ENCODE measurements around the gene TBKBP1. TPM values are rescaled to one million over a fixed set of nuclear protein-coding genes. Genes with fewer than 3 reads are reported as not detected.

Gene TBKBP1
- total and polyA plus RNA-seq, 9 donors, result 14.4 to 37.8 (median 30.0) TPM

GRCh38 chr17:47654991-47655390 lies 39.0 kb upstream of the TBKBP1 start:
- no peak overlapping the region for H3K4me3 ChIP-seq (ENCODE audit: low read length)
- H3K27me3 ChIP-seq (ENCODE audit: control insufficient read depth, insufficient read depth, low read length), result no peaks in the 10 kb centered on the region
- peaks cover 66% of the 10 kb centered on the region for H3K36me3 ChIP-seq (ENCODE audit: control insufficient read depth, insufficient read depth, low read length)
- H3K9me3 ChIP-seq (replicated peaks; ENCODE audit: control insufficient read depth, low read depth, low read length), result no peaks in the 10 kb centered on the region
- DNase-seq, result no peak
- H3K27ac ChIP-seq (ENCODE audit: low read length), result no peak overlapping the region
- 47% methylated on average over 3 of the region's 6 CpGs for WGBS (ENCODE audit: insufficient coverage)
- peaks cover 5% of the 10 kb centered on the region for H3K4me1 ChIP-seq (ENCODE audit: control insufficient read depth, insufficient read depth, low read length)

- Histone ChIP-seq H3K27me3 (ENCODE audit: control insufficient read depth, insufficient read depth, low read length) (no peaks in the 10 kb centered on the region), H3K36me3 (ENCODE audit: control insufficient read depth, insufficient read depth, low read length) (peaks cover 76% of the 10 kb centered on the region), H3K9me3 (replicated peaks; ENCODE audit: control insufficient read depth, low read depth, low read length) (no peaks in the 10 kb centered on the region), H3K27ac (ENCODE audit: low read length) (no peak overlapping the region), H3K4me1 (ENCODE audit: control insufficient read depth, insufficient read depth, low read length) (no peaks in the 10 kb centered on the region), H3K4me3 (ENCODE audit: low read length) (no peak overlapping the region)
- no CpG with 5 or more reads among the region's 6 CpGs for WGBS (ENCODE audit: insufficient coverage)
- peak; percentile 43 for DNase-seq
Measured at GRCh38 chr17:47660064-47660492, 33.9 kb upstream of the TBKBP1 start.

- H3K4me1 ChIP-seq (ENCODE audit: control insufficient read depth, insufficient read depth, low read length), result no peaks in the 10 kb centered on the region
- no peak overlapping the region for H3K4me3 ChIP-seq (ENCODE audit: low read length)
- no peaks in the 10 kb centered on the region for H3K9me3 ChIP-seq (replicated peaks; ENCODE audit: control insufficient read depth, low read depth, low read length)
- H3K36me3 ChIP-seq (ENCODE audit: control insufficient read depth, insufficient read depth, low read length), result peaks cover 71% of the 10 kb centered on the region
- no peaks in the 10 kb centered on the region for H3K27me3 ChIP-seq (ENCODE audit: control insufficient read depth, insufficient read depth, low read length)
- no peak overlapping the region for H3K27ac ChIP-seq (ENCODE audit: low read length)
- WGBS (ENCODE audit: insufficient coverage), result 47% methylated on average over 3 of the region's 6 CpGs
- peak; percentile 57 for DNase-seq
Measured at GRCh38 chr17:47663912-47664623, 29.9 kb upstream of the TBKBP1 start.

GRCh38 chr17:47664624-47664941 lies 29.4 kb upstream of the TBKBP1 start:
- DNase-seq, result no peak
- H3K4me1 ChIP-seq (ENCODE audit: control insufficient read depth, insufficient read depth, low read length), result no peaks in the 10 kb centered on the region
- no peaks in the 10 kb centered on the region for H3K9me3 ChIP-seq (replicated peaks; ENCODE audit: control insufficient read depth, low read depth, low read length)
- H3K27me3 ChIP-seq (ENCODE audit: control insufficient read depth, insufficient read depth, low read length), result no peaks in the 10 kb centered on the region
- H3K4me3 ChIP-seq (ENCODE audit: low read length), result no peak overlapping the region
- no peak overlapping the region for H3K27ac ChIP-seq (ENCODE audit: low read length)
- peaks cover 72% of the 10 kb centered on the region for H3K36me3 ChIP-seq (ENCODE audit: control insufficient read depth, insufficient read depth, low read length)

GRCh38 chr17:47665655-47666054 lies 28.3 kb upstream of the TBKBP1 start:
- Histone ChIP-seq H3K27ac (ENCODE audit: low read length) (no peak overlapping the region), H3K4me3 (ENCODE audit: low read length) (no peak overlapping the region), H3K27me3 (ENCODE audit: control insufficient read depth, insufficient read depth, low read length) (no peaks in the 10 kb centered on the region), H3K36me3 (ENCODE audit: control insufficient read depth, insufficient read depth, low read length) (peaks cover 77% of the 10 kb centered on the region), H3K4me1 (ENCODE audit: control insufficient read depth, insufficient read depth, low read length) (no peaks in the 10 kb centered on the region), H3K9me3 (replicated peaks; ENCODE audit: control insufficient read depth, low read depth, low read length) (no peaks in the 10 kb centered on the region)
- WGBS (ENCODE audit: insufficient coverage), result 89% methylated on average over 2 of the region's 3 CpGs
- no peak for DNase-seq

GRCh38 chr17:47669081-47669480 lies 24.9 kb upstream of the TBKBP1 start:
- Histone ChIP-seq H3K9me3 (replicated peaks; ENCODE audit: control insufficient read depth, low read depth, low read length) (no peaks in the 10 kb centered on the region), H3K4me3 (ENCODE audit: low read length) (no peak overlapping the region), H3K27me3 (ENCODE audit: control insufficient read depth, insufficient read depth, low read length) (no peaks in the 10 kb centered on the region), H3K36me3 (ENCODE audit: control insufficient read depth, insufficient read depth, low read length) (peaks cover 74% of the 10 kb centered on the region), H3K27ac (ENCODE audit: low read length) (no peak overlapping the region), H3K4me1 (ENCODE audit: control insufficient read depth, insufficient read depth, low read length) (no peaks in the 10 kb centered on the region)
- 100% methylated on average over 1 of the region's 4 CpGs for WGBS (ENCODE audit: insufficient coverage)
- no peak for DNase-seq

- WGBS (ENCODE audit: insufficient coverage), result 11% methylated on average over 1 of the region's 1 CpG
Measured at GRCh38 chr17:47670064-47670463, 23.9 kb upstream of the TBKBP1 start.

GRCh38 chr17:47674499-47674898 lies 19.5 kb upstream of the TBKBP1 start:
- Histone ChIP-seq H3K36me3 (ENCODE audit: control insufficient read depth, insufficient read depth, low read length) (peaks cover 90% of the 10 kb centered on the region), H3K27ac (ENCODE audit: low read length) (no peak overlapping the region), H3K9me3 (replicated peaks; ENCODE audit: control insufficient read depth, low read depth, low read length) (no peaks in the 10 kb centered on the region), H3K27me3 (ENCODE audit: control insufficient read depth, insufficient read depth, low read length) (no peaks in the 10 kb centered on the region), H3K4me3 (ENCODE audit: low read length) (no peak overlapping the region), H3K4me1 (ENCODE audit: control insufficient read depth, insufficient read depth, low read length) (no peaks in the 10 kb centered on the region)
- 83% methylated on average over 1 of the region's 4 CpGs for WGBS (ENCODE audit: insufficient coverage)
- DNase-seq, result no peak

More at GRCh38 chr17:47670064-47670463, 23.9 kb upstream of the TBKBP1 start:
- Histone ChIP-seq H3K4me1 (ENCODE audit: control insufficient read depth, insufficient read depth, low read length) (no peaks in the 10 kb centered on the region), H3K27me3 (ENCODE audit: control insufficient read depth, insufficient read depth, low read length) (no peaks in the 10 kb centered on the region), H3K9me3 (replicated peaks; ENCODE audit: control insufficient read depth, low read depth, low read length) (no peaks in the 10 kb centered on the region), H3K27ac (ENCODE audit: low read length) (no peak overlapping the region), H3K36me3 (ENCODE audit: control insufficient read depth, insufficient read depth, low read length) (peaks cover 78% of the 10 kb centered on the region), H3K4me3 (ENCODE audit: low read length) (no peak overlapping the region)
- DNase-seq, result no peak

GRCh38 chr17:47675380-47676198 lies 18.4 kb upstream of the TBKBP1 start:
- no peak for DNase-seq
- 100% methylated on average over 1 of the region's 2 CpGs for WGBS (ENCODE audit: insufficient coverage)
- Histone ChIP-seq H3K4me1 (ENCODE audit: control insufficient read depth, insufficient read depth, low read length) (no peaks in the 10 kb centered on the region), H3K36me3 (ENCODE audit: control insufficient read depth, insufficient read depth, low read length) (peaks cover 88% of the 10 kb centered on the region), H3K27ac (ENCODE audit: low read length) (no peak overlapping the region), H3K4me3 (ENCODE audit: low read length) (no peak overlapping the region), H3K27me3 (ENCODE audit: control insufficient read depth, insufficient read depth, low read length) (no peaks in the 10 kb centered on the region), H3K9me3 (replicated peaks; ENCODE audit: control insufficient read depth, low read depth, low read length) (no peaks in the 10 kb centered on the region)

- no peak for DNase-seq
- no peak overlapping the region for H3K27ac ChIP-seq (ENCODE audit: low read length)
- 93% methylated on average over 2 of the region's 4 CpGs for WGBS (ENCODE audit: insufficient coverage)
Measured at GRCh38 chr17:47676199-47676472, 17.8 kb upstream of the TBKBP1 start.

More at GRCh38 chr17:47676199-47676472, 17.8 kb upstream of the TBKBP1 start:
- H3K4me3 ChIP-seq (ENCODE audit: low read length), result no peak overlapping the region
- no peaks in the 10 kb centered on the region for H3K9me3 ChIP-seq (replicated peaks; ENCODE audit: control insufficient read depth, low read depth, low read length)
- H3K36me3 ChIP-seq (ENCODE audit: control insufficient read depth, insufficient read depth, low read length), result peaks cover 84% of the 10 kb centered on the region
- H3K4me1 ChIP-seq (ENCODE audit: control insufficient read depth, insufficient read depth, low read length), result no peaks in the 10 kb centered on the region
- H3K27me3 ChIP-seq (ENCODE audit: control insufficient read depth, insufficient read depth, low read length), result no peaks in the 10 kb centered on the region

All from muscle of leg (tissue), 11 donors.